ENCODE results near the gene ADD3.

Gene ADD3

DNA sequence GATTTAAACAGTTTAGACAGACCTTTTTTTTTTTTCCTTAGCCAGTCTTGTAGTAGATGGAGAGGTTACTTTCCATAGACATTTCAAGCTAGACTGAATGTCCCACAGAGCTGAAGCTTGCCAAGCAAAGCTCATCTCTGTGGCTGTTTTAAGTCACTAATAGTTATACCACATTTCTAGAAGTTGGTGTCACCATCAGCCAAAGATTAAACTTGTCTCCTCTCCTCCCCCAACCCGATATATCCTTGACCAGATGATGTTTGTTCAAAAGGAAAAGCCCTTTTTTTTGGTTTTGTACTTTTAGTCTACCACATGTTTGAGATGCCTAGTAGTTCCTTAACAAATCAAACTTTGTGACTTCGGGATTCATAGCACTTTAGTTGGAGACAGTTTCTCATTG, 66.1 kb downstream of the ADD3 start:
- peaks cover 47% of the 10 kb centered on the region for H3K4me1 ChIP-seq (ENCODE audit: control insufficient read depth, insufficient read depth, low read length)
- no peak overlapping the region for H3K4me3 ChIP-seq (ENCODE audit: low read depth, low read length)
- H3K36me3 ChIP-seq (ENCODE audit: control insufficient read depth in 2 of 2, insufficient read depth in 1 of 2, low read length in 2 of 2) = no peaks in the 10 kb centered on the region
- no peak for TF ChIP-seq TCF7L2 (IDR thresholded peaks at IDR 0.05; ENCODE audit: borderline replicate concordance, low read depth, low read length)
- no peak for TF ChIP-seq ZNF169 (tag by site-specific recombination; IDR thresholded peaks at IDR 0.05)
- TF ChIP-seq GLIS2 (tag by site-specific recombination; IDR thresholded peaks at IDR 0.05) = no peak
- TF ChIP-seq ZBTB44 (tag by site-specific recombination; IDR thresholded peaks at IDR 0.05) = no peak
- TF ChIP-seq, protein P1, sequence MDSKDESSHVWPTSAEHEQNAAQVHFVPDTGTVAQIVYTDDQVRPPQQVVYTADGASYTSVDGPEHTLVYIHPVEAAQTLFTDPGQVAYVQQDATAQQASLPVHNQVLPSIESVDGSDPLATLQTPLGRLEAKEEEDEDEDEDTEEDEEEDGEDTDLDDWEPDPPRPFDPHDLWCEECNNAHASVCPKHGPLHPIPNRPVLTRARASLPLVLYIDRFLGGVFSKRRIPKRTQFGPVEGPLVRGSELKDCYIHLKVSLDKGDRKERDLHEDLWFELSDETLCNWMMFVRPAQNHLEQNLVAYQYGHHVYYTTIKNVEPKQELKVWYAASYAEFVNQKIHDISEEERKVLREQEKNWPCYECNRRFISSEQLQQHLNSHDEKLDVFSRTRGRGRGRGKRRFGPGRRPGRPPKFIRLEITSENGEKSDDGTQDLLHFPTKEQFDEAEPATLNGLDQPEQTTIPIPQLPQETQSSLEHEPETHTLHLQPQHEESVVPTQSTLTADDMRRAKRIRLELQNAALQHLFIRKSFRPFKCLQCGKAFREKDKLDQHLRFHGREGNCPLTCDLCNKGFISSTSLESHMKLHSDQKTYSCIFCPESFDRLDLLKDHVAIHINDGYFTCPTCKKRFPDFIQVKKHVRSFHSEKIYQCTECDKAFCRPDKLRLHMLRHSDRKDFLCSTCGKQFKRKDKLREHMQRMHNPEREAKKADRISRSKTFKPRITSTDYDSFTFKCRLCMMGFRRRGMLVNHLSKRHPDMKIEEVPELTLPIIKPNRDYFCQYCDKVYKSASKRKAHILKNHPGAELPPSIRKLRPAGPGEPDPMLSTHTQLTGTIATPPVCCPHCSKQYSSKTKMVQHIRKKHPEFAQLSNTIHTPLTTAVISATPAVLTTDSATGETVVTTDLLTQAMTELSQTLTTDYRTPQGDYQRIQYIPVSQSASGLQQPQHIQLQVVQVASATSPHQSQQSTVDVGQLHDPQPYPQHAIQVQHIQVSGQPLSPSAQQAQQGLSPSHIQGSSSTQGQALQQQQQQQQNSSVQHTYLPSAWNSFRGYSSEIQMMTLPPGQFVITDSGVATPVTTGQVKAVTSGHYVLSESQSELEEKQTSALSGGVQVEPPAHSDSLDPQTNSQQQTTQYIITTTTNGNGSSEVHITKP (tag by site-specific recombination; IDR thresholded peaks at IDR 0.05) = no peak
- TF ChIP-seq GLIS1 (tag by site-specific recombination; IDR thresholded peaks at IDR 0.05) = no peak
- no peak for TF ChIP-seq ZNF362 (tag by site-specific recombination; IDR thresholded peaks at IDR 0.05)
- TF ChIP-seq ZFP69B (tag by site-specific recombination; IDR thresholded peaks at IDR 0.05) = no peak
- no peak for TF ChIP-seq ZNF133 (tag by site-specific recombination; IDR thresholded peaks at IDR 0.05)
- no peak for TF ChIP-seq ZNF521 (tag by site-specific recombination; IDR thresholded peaks at IDR 0.05)
- no peak for TF ChIP-seq ZNF221 (tag by site-specific recombination; IDR thresholded peaks at IDR 0.05; ENCODE audit: borderline replicate concordance)
- no peak for TF ChIP-seq ZNF830 (tag by site-specific recombination; IDR thresholded peaks at IDR 0.05; ENCODE audit: low read depth)
- no peak for TF ChIP-seq REPIN1 (tag by site-specific recombination; IDR thresholded peaks at IDR 0.05; ENCODE audit: low read depth)
- POLR2A ChIA-PET = no interaction called here
- H3K9me3 ChIP-seq (ENCODE audit: control insufficient read depth, insufficient read depth, low read depth, low read length) = no peaks in the 10 kb centered on the region
- H3K27ac ChIP-seq (ENCODE audit: extremely low read depth, low read depth, low read length) = no peak overlapping the region
- CTCF ChIA-PET = interaction anchor here (0.6 to 0.8 kb wide), 2 partner anchors 38 to 84 kb away, joined by 3 read pairs; no protein-coding TSS in a partner anchor

GRCh38 chr10:110074298-110074697, 66.5 kb downstream of the ADD3 start:
- TF ChIP-seq ZBTB20 (tag by site-specific recombination; IDR thresholded peaks at IDR 0.05) (no peak), ZNF132 (tag by site-specific recombination; IDR thresholded peaks at IDR 0.05; ENCODE audit: borderline replicate concordance) (no peak), ZNF549 (tag by site-specific recombination; IDR thresholded peaks at IDR 0.05) (no peak), ZNF621 (tag by site-specific recombination; IDR thresholded peaks at IDR 0.05) (no peak), ZEB2 (tag by site-specific recombination; IDR thresholded peaks at IDR 0.05) (no peak), ZNF548 (tag by site-specific recombination; IDR thresholded peaks at IDR 0.05) (no peak), ZNF560 (tag by site-specific recombination; IDR thresholded peaks at IDR 0.05; ENCODE audit: borderline replicate concordance) (no peak), ZNF37A (tag by site-specific recombination; IDR thresholded peaks at IDR 0.05) (no peak)
- TF ChIP-seq, protein P2, sequence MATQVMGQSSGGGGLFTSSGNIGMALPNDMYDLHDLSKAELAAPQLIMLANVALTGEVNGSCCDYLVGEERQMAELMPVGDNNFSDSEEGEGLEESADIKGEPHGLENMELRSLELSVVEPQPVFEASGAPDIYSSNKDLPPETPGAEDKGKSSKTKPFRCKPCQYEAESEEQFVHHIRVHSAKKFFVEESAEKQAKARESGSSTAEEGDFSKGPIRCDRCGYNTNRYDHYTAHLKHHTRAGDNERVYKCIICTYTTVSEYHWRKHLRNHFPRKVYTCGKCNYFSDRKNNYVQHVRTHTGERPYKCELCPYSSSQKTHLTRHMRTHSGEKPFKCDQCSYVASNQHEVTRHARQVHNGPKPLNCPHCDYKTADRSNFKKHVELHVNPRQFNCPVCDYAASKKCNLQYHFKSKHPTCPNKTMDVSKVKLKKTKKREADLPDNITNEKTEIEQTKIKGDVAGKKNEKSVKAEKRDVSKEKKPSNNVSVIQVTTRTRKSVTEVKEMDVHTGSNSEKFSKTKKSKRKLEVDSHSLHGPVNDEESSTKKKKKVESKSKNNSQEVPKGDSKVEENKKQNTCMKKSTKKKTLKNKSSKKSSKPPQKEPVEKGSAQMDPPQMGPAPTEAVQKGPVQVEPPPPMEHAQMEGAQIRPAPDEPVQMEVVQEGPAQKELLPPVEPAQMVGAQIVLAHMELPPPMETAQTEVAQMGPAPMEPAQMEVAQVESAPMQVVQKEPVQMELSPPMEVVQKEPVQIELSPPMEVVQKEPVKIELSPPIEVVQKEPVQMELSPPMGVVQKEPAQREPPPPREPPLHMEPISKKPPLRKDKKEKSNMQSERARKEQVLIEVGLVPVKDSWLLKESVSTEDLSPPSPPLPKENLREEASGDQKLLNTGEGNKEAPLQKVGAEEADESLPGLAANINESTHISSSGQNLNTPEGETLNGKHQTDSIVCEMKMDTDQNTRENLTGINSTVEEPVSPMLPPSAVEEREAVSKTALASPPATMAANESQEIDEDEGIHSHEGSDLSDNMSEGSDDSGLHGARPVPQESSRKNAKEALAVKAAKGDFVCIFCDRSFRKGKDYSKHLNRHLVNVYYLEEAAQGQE (tag by site-specific recombination; IDR thresholded peaks at IDR 0.05) = no peak
- Histone ChIP-seq H3K9me3 (ENCODE audit: control insufficient read depth, insufficient read depth, low read depth, low read length) (no peaks in the 10 kb centered on the region), H3K36me3 (ENCODE audit: control insufficient read depth in 2 of 2, insufficient read depth in 1 of 2, low read length in 2 of 2) (no peaks in the 10 kb centered on the region; a peak in 1 of 3 replicates), H3K27ac (ENCODE audit: extremely low read depth, low read depth, low read length) (no peak overlapping the region), H3K4me1 (ENCODE audit: control insufficient read depth, insufficient read depth, low read length) (peaks cover 46% of the 10 kb centered on the region), H3K4me3 (ENCODE audit: low read depth, low read length) (no peak overlapping the region)
- ChIA-PET CTCF (interaction anchor here (0.8 kb wide), 1 partner anchor 39 kb away, joined by 3 read pairs; no protein-coding TSS in a partner anchor), POLR2A (no interaction called here)

All from HEK293 (cell line).